SK-N-SH (cell line): ENCODE results near the gene HINT2. TPM values are rescaled to one million over a fixed set of nuclear protein-coding genes. Genes with fewer than 3 reads are reported as not detected.

ENCODE experiments used
- CTCF ChIA-PET: fragments of 300-600, 350-600 bp; formaldehyde crosslinking; extraction: SDS; loops from one replicate; lab custom pipeline; 2021; lab: Yijun Ruan, JAX
- POLR2A ChIA-PET: fragments of 350-600 bp; sonication (Branson Sonifier 250); formaldehyde crosslinking; extraction: SDS; loops from one replicate; lab custom pipeline; 2020; ENCODE audit warnings: antibody characterized with exemption, inconsistent platforms; lab: Yijun Ruan, JAX
- DNase-seq: peaks from one replicate; pipeline ENCODE4 v3.0.0; 2012
- H2AFZ ChIP-seq: fragments of 200-600 bp; sonication (generic); 2 replicates; pipeline ENCODE4 v1.8.1; 2016; ENCODE audit warnings: antibody characterized with exemption, mild to moderate bottlenecking, low read depth
- H3F3A ChIP-seq: fragments of 200-600 bp; sonication (generic); replicated peaks from 2 replicates; pipeline ENCODE3; 2016; ENCODE audit warnings: antibody characterized with exemption, mild to moderate bottlenecking; ENCODE audit not compliant: insufficient read depth
- H3K27ac ChIP-seq, 2 experiments: fragments of 200-500 bp in 1 of 2; fragments of 200-600 bp in 1 of 2; sonication (Bioruptor generic) in 1 of 2; sonication (generic), shearing (Covaris generic) in 1 of 2; 2 replicates each; pipeline versions ENCODE4 v1.5.1 to v1.6.1; 2014 to 2016; ENCODE audit warnings: low read depth in 2 of 2, inconsistent platforms in 1 of 2, low read length in 1 of 2, mild to moderate bottlenecking in 1 of 2, mixed read lengths in 1 of 2
- H3K27me3 ChIP-seq: fragments of 200-600 bp; sonication (generic), shearing (Covaris generic); 2 replicates; pipeline ENCODE4 v1.6.1; 2016; ENCODE audit warnings: mixed run types; ENCODE audit not compliant: insufficient read depth
- H3K36me3 ChIP-seq, 2 experiments: fragments of 200-500 bp in 1 of 2; fragments of 200-600 bp in 1 of 2; sonication (Bioruptor generic) in 1 of 2; sonication (generic) in 1 of 2; replicated peaks in 1 of 2; 2 replicates each; pipeline versions ENCODE3 to v1.5.1; 2014 to 2016; ENCODE audit warnings: low read length in 1 of 2, mild to moderate bottlenecking in 1 of 2; ENCODE audit not compliant: insufficient read depth in 2 of 2, control insufficient read depth in 1 of 2
- H3K4me1 ChIP-seq, 2 experiments: fragments of 200-500 bp in 1 of 2; fragments of 200-600 bp in 1 of 2; sonication (Bioruptor generic) in 1 of 2; sonication (generic), shearing (Covaris generic) in 1 of 2; 2 replicates each; pipeline versions ENCODE4 v1.5.1 to v1.6.1; 2014 to 2016; ENCODE audit warnings: low read depth in 1 of 2, low read length in 1 of 2, mixed run types in 1 of 2; ENCODE audit not compliant: insufficient read depth in 2 of 2, control insufficient read depth in 1 of 2
- H3K4me2 ChIP-seq: fragments of 200-600 bp; sonication (generic), shearing (Covaris generic); 2 replicates; pipeline ENCODE4 v1.6.1; 2017; ENCODE audit warnings: mixed run types
- H3K4me3 ChIP-seq, 2 experiments: fragments of 200-500 bp in 1 of 2; fragments of 200-600 bp in 1 of 2; sonication (Bioruptor generic) in 1 of 2; sonication (generic), shearing (Covaris generic) in 1 of 2; 2 replicates each; pipeline versions ENCODE4 v1.5.1 to v1.8.1; 2014 to 2016; ENCODE audit warnings: low read depth in 2 of 2, inconsistent platforms in 1 of 2, low read length in 1 of 2, mild to moderate bottlenecking in 1 of 2, mixed read lengths in 1 of 2, moderate library complexity in 1 of 2
- H3K79me2 ChIP-seq: fragments of 200-600 bp; sonication (generic); 2 replicates; pipeline ENCODE4 v1.8.1; 2017; ENCODE audit warnings: mild to moderate bottlenecking; ENCODE audit not compliant: insufficient read depth
- H3K9ac ChIP-seq: fragments of 200-600 bp; sonication (generic); 2 replicates; pipeline ENCODE4 v1.6.1; 2017; ENCODE audit warnings: mixed run types
- H3K9me2 ChIP-seq: fragments of 200-600 bp; sonication (generic); 2 replicates; pipeline ENCODE4 v1.6.1; 2017; ENCODE audit warnings: mixed run types
- H3K9me3 ChIP-seq: fragments of 200-600 bp; sonication (generic); 2 replicates; pipeline ENCODE4 v1.6.1; 2017; ENCODE audit warnings: mixed run types, mild to moderate bottlenecking, moderate library complexity
- H4K20me1 ChIP-seq: fragments of 200-600 bp; sonication (generic); 2 replicates; pipeline ENCODE4 v1.6.1; 2017; ENCODE audit warnings: mild to moderate bottlenecking, mixed run types; ENCODE audit not compliant: insufficient read depth
- EP300 ChIP-seq, 2 experiments: IDR thresholded peaks; 2 replicates each; pipeline versions ENCODE4 v1.4.0 to v1.6.1; 2012; ENCODE audit warnings: borderline replicate concordance in 1 of 2, low read depth in 1 of 2, low read length in 1 of 2
- EZH2phosphoT487 ChIP-seq: fragments of 200-600 bp; sonication (generic); IDR thresholded peaks from 2 replicates; pipeline ENCODE4 v1.6.1; 2017; ENCODE audit warnings: low read depth, mixed run types, mild to moderate bottlenecking, antibody characterized with exemption, moderate library complexity, borderline replicate concordance
- FOXM1 ChIP-seq: IDR thresholded peaks from 2 replicates; pipeline ENCODE4 v1.4.0; 2012; ENCODE audit warnings: low read depth, mild to moderate bottlenecking
- GABPA ChIP-seq: IDR thresholded peaks from 2 replicates; pipeline ENCODE4 v1.4.0; 2012; ENCODE audit warnings: low read depth, mild to moderate bottlenecking
- GATA2 ChIP-seq: sonication (generic); formaldehyde crosslinking; IDR thresholded peaks from 2 replicates; pipeline ENCODE4 v1.5.0; 2020; ENCODE audit warnings: mild to moderate bottlenecking, missing genetic modification reagents
- MXI1 ChIP-seq: IDR thresholded peaks from 2 replicates; pipeline ENCODE4 v1.6.1; 2012; ENCODE audit warnings: mild to moderate bottlenecking, low read depth, low read length, improper control_type of control experiment
- NRF1 ChIP-seq: IDR thresholded peaks from 2 replicates; pipeline ENCODE4 v1.6.1; 2012; ENCODE audit warnings: low read depth, mild to moderate bottlenecking, low read length
- PBX3 ChIP-seq: IDR thresholded peaks from 2 replicates; pipeline ENCODE4; 2012
- RCOR1 ChIP-seq: fragments of 150-350 bp; IDR thresholded peaks from 2 replicates; pipeline ENCODE4 v1.6.1; 2017; ENCODE audit warnings: antibody characterized with exemption, low read length
- RXRA ChIP-seq: IDR thresholded peaks from 2 replicates; pipeline ENCODE4 v1.4.0; 2012; ENCODE audit warnings: low read depth, mild to moderate bottlenecking, borderline replicate concordance
- TAF1 ChIP-seq: IDR thresholded peaks from 2 replicates; pipeline ENCODE4 v1.6.1; 2012; ENCODE audit warnings: low read depth, mild to moderate bottlenecking, low read length, moderate library complexity, borderline replicate concordance
- USF1 ChIP-seq: IDR thresholded peaks from 2 replicates; pipeline ENCODE4 v1.4.0; 2012; ENCODE audit warnings: low read depth, borderline replicate concordance
- YY1 ChIP-seq: IDR thresholded peaks from 2 replicates; pipeline ENCODE4 v1.4.0; 2012; ENCODE audit warnings: low read depth, mild to moderate bottlenecking
- WGBS: methylation state at CpG from one replicate; pipeline ENCODE4 v1.1.6; 2017; ENCODE audit warnings: low lambda C conversion rate; 5-methylcytosine and 5-hydroxymethylcytosine counted together
- polyA plus RNA-seq, 3 experiments: library from polyadenylated mRNA; depleted of rRNA; stranded (reverse); fragments of >200 nt; gene quantifications; 2 replicates each; pipeline ENCODE4 v1.2.3, GENCODE V29; 2012
- TF ChIP-seq, protein P1 (sequence below): IDR thresholded peaks from 2 replicates; pipeline ENCODE4 v1.4.0; 2012; ENCODE audit warnings: low read depth
- TF ChIP-seq, protein P2 (sequence below): IDR thresholded peaks from 2 replicates; pipeline ENCODE4 v1.4.0; 2012; ENCODE audit warnings: low read depth, borderline replicate concordance

HINT2 gene
- polyA plus RNA-seq, 1 of the 3 experiments (the other 2 are of a cell fraction): 57.2 TPM

DNA sequence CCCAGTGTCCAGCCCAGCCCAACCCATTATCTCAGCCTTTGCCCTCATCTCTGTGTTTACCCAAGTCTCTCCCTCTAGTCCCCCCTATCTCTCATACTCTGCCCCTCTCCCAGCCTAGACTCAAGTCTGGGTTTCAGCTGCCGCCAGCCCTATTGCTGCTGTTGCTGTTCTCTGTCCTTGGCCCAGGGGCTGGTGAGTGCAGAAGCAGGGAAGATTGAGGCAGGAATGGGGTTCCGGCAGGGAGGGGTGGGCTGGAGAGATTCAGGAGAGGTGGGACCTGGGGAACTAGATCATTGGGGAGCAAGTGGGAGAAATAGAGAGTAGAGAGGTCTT is 14.9 kb upstream of the HINT2 start:
- Histone ChIP-seq H3K9ac (peak overlapping the region; percentile 73), H3K4me2 (peak overlapping the region; percentile 96), H3F3A (peaks cover 4% of the 10 kb centered on the region), H3K36me3 (no peaks in the 10 kb centered on the region), H2AFZ (peak overlapping the region; percentile 74; the same call in 1 of the 2 replicates), H3K4me3 (peak overlapping the region; percentile 56 to 80), H3K79me2 (no peaks in the 10 kb centered on the region), H4K20me1 (no peaks in the 10 kb centered on the region), H3K9me2 (no peaks in the 10 kb centered on the region), H3K27me3 (no peaks in the 10 kb centered on the region), H3K4me1 (peaks cover 7 to 25% of the 10 kb centered on the region in 2 experiments; a peak in 1 of 4 replicates), H3K9me3 (no peaks in the 10 kb centered on the region), H3K27ac (peak overlapping the region in 1 of 2 experiments; percentile 46; a peak in 3 of 4 replicates)
- ChIA-PET POLR2A (no interaction called here), CTCF (interaction anchor here (4.4 kb wide), 1 partner anchor 39 kb away, joined by 20 read pairs; no protein-coding TSS in a partner anchor)
- no peak for DNase-seq
- WGBS: 72% methylated on average over 2 of the region's 2 CpGs
- TF ChIP-seq GABPA: no peak
- no peak for TF ChIP-seq RCOR1
- TF ChIP-seq EZH2phosphoT487: no peak
- no peak for TF ChIP-seq TAF1
- TF ChIP-seq MXI1: no peak
- no peak for TF ChIP-seq GATA2 (CRISPR knock-in tag)
- TF ChIP-seq, protein P1, sequence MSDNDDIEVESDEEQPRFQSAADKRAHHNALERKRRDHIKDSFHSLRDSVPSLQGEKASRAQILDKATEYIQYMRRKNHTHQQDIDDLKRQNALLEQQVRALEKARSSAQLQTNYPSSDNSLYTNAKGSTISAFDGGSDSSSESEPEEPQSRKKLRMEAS: no peak
- no peak for TF ChIP-seq NRF1
- TF ChIP-seq EP300 (IDR thresholded peaks at IDR 0.05; ENCODE audit: borderline replicate concordance in 1 of 2, low read depth in 1 of 2, low read length in 1 of 2): no peak

- H3K36me3 ChIP-seq: no peaks in the 10 kb centered on the region
- H3K27ac ChIP-seq: peak within 1 kb of the TSS; percentile 46 to 56; a peak in 3 of 4 replicates
- H4K20me1 ChIP-seq: no peaks in the 10 kb centered on the region
- H3K4me3 ChIP-seq: peak within 1 kb of the TSS; percentile 56 to 80
- H3K27me3 ChIP-seq: no peaks in the 10 kb centered on the region
- peak; percentile 97 for DNase-seq
- POLR2A ChIA-PET: no interaction called here
- WGBS: under 1% methylated on average over 7 of the region's 53 CpGs
- peak within 1 kb of the TSS; percentile 96 for H3K4me2 ChIP-seq
- H3K9ac ChIP-seq: peak within 1 kb of the TSS; percentile 73
- CTCF ChIA-PET: interaction anchor here (1.4 to 5.7 kb wide), 3 partner anchors 16 to 53 kb away, joined by 5 to 54 read pairs (median 14); partner anchors contain the start of gene HINT2
- TF ChIP-seq FOXM1: no peak
- TF ChIP-seq, protein P2, sequence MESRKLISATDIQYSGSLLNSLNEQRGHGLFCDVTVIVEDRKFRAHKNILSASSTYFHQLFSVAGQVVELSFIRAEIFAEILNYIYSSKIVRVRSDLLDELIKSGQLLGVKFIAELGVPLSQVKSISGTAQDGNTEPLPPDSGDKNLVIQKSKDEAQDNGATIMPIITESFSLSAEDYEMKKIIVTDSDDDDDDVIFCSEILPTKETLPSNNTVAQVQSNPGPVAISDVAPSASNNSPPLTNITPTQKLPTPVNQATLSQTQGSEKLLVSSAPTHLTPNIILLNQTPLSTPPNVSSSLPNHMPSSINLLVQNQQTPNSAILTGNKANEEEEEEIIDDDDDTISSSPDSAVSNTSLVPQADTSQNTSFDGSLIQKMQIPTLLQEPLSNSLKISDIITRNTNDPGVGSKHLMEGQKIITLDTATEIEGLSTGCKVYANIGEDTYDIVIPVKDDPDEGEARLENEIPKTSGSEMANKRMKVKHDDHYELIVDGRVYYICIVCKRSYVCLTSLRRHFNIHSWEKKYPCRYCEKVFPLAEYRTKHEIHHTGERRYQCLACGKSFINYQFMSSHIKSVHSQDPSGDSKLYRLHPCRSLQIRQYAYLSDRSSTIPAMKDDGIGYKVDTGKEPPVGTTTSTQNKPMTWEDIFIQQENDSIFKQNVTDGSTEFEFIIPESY: no peak
- no peak for TF ChIP-seq MXI1
- TF ChIP-seq YY1: no peak
- no peak for TF ChIP-seq RXRA
- TF ChIP-seq PBX3: 0 out of 2 replicates have a peak, but pooled peaks have one; percentile 22
- TF ChIP-seq, protein P1: no peak
- TF ChIP-seq USF1: no peak
- TF ChIP-seq RCOR1: no peak
- H3K79me2 ChIP-seq: no peaks in the 10 kb centered on the region
- H3K9me3 ChIP-seq: no peaks in the 10 kb centered on the region
- peaks cover 4% of the 10 kb centered on the region for H3F3A ChIP-seq
- H2AFZ ChIP-seq: peak within 1 kb of the TSS; percentile 98
- peaks cover 7 to 25% of the 10 kb centered on the region in 2 experiments; a peak in 1 of 4 replicates for H3K4me1 ChIP-seq
- H3K9me2 ChIP-seq: no peaks in the 10 kb centered on the region
Measured at GRCh38 chr9:35829084-35829763, 14.4 kb upstream of the HINT2 start, which contains the start of gene TMEM8B. TSS of gene TMEM8B (plus strand) at chr9:35829228. CDS start at chr9:35829448, 220 bp downstream.
